Fibroblast of pulmonary artery (primary cell): ENCODE results near the gene LYSMD4.

Experiments used
- DNase-seq: peaks from one replicate; pipeline ENCODE4 v3.0.0-alpha.2; 2010; ENCODE audit warnings: low read depth
- H3K4me3 ChIP-seq: replicated peaks from 2 replicates; pipeline ENCODE4 v1.5.1; 2011; ENCODE audit warnings: low read depth, mild to moderate bottlenecking, control low read depth, low read length, moderate library complexity
- CTCF ChIP-seq: IDR thresholded peaks from 2 replicates; pipeline ENCODE4 v1.5.1; 2011; ENCODE audit warnings: mild to moderate bottlenecking, control low read depth, low read length, inconsistent platforms; ENCODE audit errors: missing control alignments

Gene LYSMD4

DNA sequence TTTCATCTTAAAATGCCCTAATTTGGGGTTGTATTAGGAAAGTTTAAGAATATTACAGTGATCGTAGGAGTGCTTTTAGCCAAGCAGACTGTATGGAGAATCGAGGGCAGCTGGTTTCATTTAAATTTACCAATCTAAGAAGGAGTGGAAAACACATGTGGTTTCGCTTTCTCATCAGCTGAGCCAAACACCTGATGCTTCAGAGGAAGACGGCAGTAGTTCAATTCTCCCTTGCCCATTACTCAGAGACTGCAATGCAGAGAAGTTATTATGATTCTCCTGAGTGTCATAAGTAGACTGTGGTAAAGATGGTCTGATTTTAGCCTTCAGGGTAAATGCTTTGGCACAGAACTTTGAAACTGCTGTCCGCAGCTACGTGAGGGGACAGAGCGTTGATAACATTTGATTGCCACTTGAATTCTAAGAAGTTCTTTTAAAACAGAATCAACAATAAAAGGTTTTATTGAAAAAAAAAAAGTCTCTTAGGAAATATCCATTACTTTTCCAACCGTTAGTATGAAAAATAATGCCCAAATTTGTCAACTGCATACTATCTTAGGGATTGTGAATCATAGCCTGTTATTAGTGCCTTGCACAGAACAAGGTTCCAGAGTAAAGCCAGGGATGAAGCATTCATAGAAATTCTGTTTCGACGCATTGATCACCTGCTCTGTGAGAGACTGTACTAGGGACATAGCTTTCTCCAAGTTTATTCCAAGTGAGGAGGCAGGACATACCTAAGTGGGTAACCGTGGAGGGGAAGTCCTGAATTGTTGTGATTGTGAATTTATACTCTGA, 25.6 kb downstream of the LYSMD4 start:
- no peak overlapping the region for H3K4me3 ChIP-seq
- TF ChIP-seq CTCF: no peak
- DNase-seq: no peak

GRCh38 chr15:99706557-99707303, 26.5 kb downstream of the LYSMD4 start:
- no peak overlapping the region for H3K4me3 ChIP-seq
- DNase-seq: no peak
- no peak for TF ChIP-seq CTCF

DNA sequence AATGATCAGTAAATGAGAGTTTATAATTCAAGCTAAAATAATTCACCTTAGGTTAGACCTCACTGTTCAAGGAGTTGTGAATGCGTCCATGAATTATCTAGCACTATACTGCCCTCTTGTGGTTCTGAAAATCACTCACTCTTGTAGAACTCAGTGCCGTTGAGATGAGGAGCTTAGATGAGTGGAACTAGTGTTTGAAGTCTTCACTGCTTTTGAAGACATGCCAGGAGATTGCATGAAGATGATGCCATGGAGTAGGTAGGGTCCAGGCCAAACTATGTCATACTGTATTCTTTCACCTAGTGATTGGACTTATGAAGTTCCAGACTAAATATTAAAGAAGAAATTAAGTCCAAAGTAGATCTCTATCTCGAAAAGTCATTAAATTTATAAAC, 28.8 kb downstream of the LYSMD4 start:
- DNase-seq: peak; percentile 95

GRCh38 chr15:99703603-99704443, 29.4 kb downstream of the LYSMD4 start:
- TF ChIP-seq CTCF: peak; percentile 72
- peak; percentile 95 for DNase-seq
- peak overlapping the region; percentile 8 for H3K4me3 ChIP-seq

More for the DNA sequence above, 28.8 kb downstream of the LYSMD4 start:
- peak; percentile 79 for TF ChIP-seq CTCF
- no peak overlapping the region for H3K4me3 ChIP-seq

GRCh38 chr15:99702895-99703602, 30.2 kb downstream of the LYSMD4 start:
- DNase-seq: peak; percentile 54
- TF ChIP-seq CTCF: no peak
- peak overlapping the region; percentile 5 for H3K4me3 ChIP-seq

- H3K4me3 ChIP-seq: no peak overlapping the region
- DNase-seq: no peak
- TF ChIP-seq CTCF: no peak
These were observed 37.1 kb downstream of the LYSMD4 start for GRCh38 chr15:99696096-99696495.
